Kidney (tissue), 14 donors: ENCODE data around the gene ARRDC3. TPM values are rescaled to one million over a fixed set of nuclear protein-coding genes. Genes with fewer than 3 reads are reported as not detected.

ENCODE experiments used
- DNase-seq, 5 donors: peaks; one replicate each; pipeline ENCODE4 v3.0.0-alpha.2; 2013 to 2020
- FAIRE-seq: peaks from 2 replicates; lab custom pipeline; 2012; peaks lifted over from hg19 to GRCh38; lab: Jason Lieb, UNC
- H3K27ac ChIP-seq, 2 donors: one replicate each; pipeline ENCODE4 v1.7.0; 2013; ENCODE audit warnings: low read depth in 2 of 2, low read length in 2 of 2, inconsistent platforms in 1 of 2
- H3K27me3 ChIP-seq: one replicate; pipeline ENCODE4 v1.7.1; 2013; ENCODE audit warnings: low read length, inconsistent platforms; ENCODE audit not compliant: control insufficient read depth, insufficient read depth
- H3K36me3 ChIP-seq, 3 donors: one replicate each; pipeline versions ENCODE4 v1.7.0 to v1.7.1; 2013; ENCODE audit warnings: low read length in 3 of 3, control low read depth in 1 of 3, inconsistent platforms in 1 of 3; ENCODE audit not compliant: insufficient read depth in 3 of 3, control insufficient read depth in 2 of 3
- H3K4me1 ChIP-seq, 3 donors: one replicate each; pipeline versions ENCODE4 v1.7.0 to v1.7.1; 2013; ENCODE audit warnings: low read length in 3 of 3, inconsistent platforms in 1 of 3, low read depth in 1 of 3; ENCODE audit not compliant: control insufficient read depth in 2 of 3, insufficient read depth in 2 of 3
- H3K4me3 ChIP-seq, 3 donors: one replicate each; pipeline versions ENCODE4 v1.7.0 to v1.8.1; 2013; ENCODE audit warnings: low read length in 3 of 3, control low read depth in 1 of 3, inconsistent platforms in 1 of 3
- H3K9ac ChIP-seq, 3 donors: one replicate each; pipeline versions ENCODE4 v1.7.0 to v1.7.1; 2013; ENCODE audit warnings: low read length in 3 of 3, control low read depth in 1 of 3, inconsistent platforms in 1 of 3
- H3K9me3 ChIP-seq, 3 donors: one replicate each; pipeline versions ENCODE4 v1.7.0 to v1.7.1; 2013; ENCODE audit warnings: low read length in 3 of 3, control low read depth in 1 of 3, inconsistent platforms in 1 of 3; ENCODE audit not compliant: control insufficient read depth in 2 of 3, insufficient read depth in 1 of 3
- intact Hi-C: fragments of 100-400 bp; cut with DNase I; formaldehyde crosslinking; loops from one replicate; pipeline ENCODE4 v1.11.1; 2022
- polyA plus RNA-seq: library from polyadenylated mRNA; stranded (reverse); fragments of 350-450 nt; fragmentation: Illumina TruSeq; extraction: RNeasy Lipid Tissue Mini Kit (QIAGEN cat#74804); gene quantifications from one replicate; pipeline ENCODE4 v1.2.3, GENCODE V29; 2014; ENCODE audit warnings: low read depth, low replicate concordance; ENCODE audit not compliant: insufficient read depth
- total RNA-seq: library from RNA; stranded (reverse); fragmentation: NEBNext Ultra II Directional; extraction: Animal tissue kit (Norgen Biotek cat#: 25700); gene quantifications from one replicate; pipeline ENCODE4 v1.2.1, GENCODE V29; 2021
- TF ChIP-seq, protein P1 (sequence below): IDR thresholded peaks from 3 replicates; pipeline ENCODE4 v1.5.1; 2012; ENCODE audit warnings: mild to moderate bottlenecking, moderate library complexity, borderline replicate concordance; ENCODE audit not compliant: insufficient read depth; ENCODE audit errors: extremely low read depth
- donor health status: control.
- donor health status: control.
- donor health status: control.
- donor health status: control.
- donor health status: control.
- donor health status: DM: yes; HTN: yes; CAD: no.
- donor health status: Normal renal cell carcinoma (clear cell type).

ARRDC3 gene
- total and polyA plus RNA-seq, 2 donors from 2014 or later = 18.4 to 124 TPM

DNA sequence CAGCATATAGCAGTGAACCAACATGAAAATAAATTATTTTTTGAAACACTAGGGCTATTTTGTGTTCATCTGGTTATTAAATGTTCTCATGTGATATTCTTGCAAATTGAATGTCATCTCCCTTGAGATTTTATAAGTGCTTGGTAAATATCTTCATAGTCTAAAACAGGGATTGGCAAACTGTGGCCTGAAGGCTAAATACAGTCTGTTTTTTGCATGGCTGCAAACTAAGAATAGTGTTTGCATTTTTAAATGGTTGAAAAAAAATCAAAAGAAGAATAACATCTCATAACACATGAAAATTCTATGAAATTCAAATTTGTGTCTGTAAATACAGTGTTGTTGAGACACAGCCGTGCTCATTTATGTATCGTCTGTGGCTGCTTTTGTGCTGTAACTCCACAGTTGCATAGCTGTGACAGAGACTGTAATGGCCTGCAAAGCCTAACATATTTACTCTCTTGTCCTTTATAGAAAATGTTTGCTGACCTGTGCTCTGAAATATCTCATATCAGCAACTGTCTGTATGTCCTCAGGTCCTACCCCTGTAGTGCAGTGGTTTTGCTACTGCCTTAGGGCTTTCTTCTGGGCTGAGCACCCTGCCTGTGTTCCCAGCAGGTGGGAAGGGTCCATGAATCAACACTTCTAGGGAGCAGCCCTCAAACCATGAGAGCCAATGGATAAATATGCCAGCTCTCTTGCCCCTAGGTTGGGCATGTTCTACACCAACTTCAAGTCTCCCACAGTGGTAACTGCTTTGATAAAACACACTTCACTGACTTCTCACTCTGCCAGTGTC is 41.7 kb upstream of the ARRDC3 start:
- intact Hi-C loops = no loop called here
- FAIRE-seq = no peak
- no peaks in the 10 kb centered on the region for H3K9me3 ChIP-seq
- no peak overlapping the region for H3K4me3 ChIP-seq
- H3K27me3 ChIP-seq = no peaks in the 10 kb centered on the region
- no peaks in the 10 kb centered on the region for H3K4me1 ChIP-seq
- no peak overlapping the region for H3K9ac ChIP-seq
- no peak overlapping the region for H3K27ac ChIP-seq
- TF ChIP-seq, protein P1, sequence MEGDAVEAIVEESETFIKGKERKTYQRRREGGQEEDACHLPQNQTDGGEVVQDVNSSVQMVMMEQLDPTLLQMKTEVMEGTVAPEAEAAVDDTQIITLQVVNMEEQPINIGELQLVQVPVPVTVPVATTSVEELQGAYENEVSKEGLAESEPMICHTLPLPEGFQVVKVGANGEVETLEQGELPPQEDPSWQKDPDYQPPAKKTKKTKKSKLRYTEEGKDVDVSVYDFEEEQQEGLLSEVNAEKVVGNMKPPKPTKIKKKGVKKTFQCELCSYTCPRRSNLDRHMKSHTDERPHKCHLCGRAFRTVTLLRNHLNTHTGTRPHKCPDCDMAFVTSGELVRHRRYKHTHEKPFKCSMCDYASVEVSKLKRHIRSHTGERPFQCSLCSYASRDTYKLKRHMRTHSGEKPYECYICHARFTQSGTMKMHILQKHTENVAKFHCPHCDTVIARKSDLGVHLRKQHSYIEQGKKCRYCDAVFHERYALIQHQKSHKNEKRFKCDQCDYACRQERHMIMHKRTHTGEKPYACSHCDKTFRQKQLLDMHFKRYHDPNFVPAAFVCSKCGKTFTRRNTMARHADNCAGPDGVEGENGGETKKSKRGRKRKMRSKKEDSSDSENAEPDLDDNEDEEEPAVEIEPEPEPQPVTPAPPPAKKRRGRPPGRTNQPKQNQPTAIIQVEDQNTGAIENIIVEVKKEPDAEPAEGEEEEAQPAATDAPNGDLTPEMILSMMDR = no peak
- no peaks in the 10 kb centered on the region for H3K36me3 ChIP-seq
- no peak for DNase-seq

DNA sequence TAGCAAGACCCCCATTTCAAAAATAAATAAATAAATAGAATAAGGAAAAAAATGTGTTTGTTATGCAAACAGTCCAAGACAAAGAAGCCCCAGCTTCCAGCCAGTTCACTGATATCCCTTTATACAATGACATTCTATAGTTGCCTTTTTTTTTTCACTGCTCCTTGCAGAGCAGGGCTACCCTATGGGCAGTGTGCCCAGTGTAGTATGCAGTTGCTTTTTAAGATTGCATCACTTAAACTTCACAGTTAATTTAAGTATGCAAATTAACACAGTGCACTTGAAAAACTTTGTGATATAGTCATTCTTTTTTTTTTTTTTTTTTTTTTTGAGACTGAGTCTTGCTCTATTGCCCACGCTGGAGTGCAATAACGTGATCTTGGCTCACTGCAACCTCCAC is 40.8 kb upstream of the ARRDC3 start:
- Histone ChIP-seq H3K9ac (no peak overlapping the region), H3K9me3 (no peaks in the 10 kb centered on the region), H3K36me3 (no peaks in the 10 kb centered on the region), H3K4me3 (no peak overlapping the region), H3K27me3 (no peaks in the 10 kb centered on the region), H3K4me1 (no peaks in the 10 kb centered on the region), H3K27ac (no peak overlapping the region)
- intact Hi-C loops = no loop called here
- TF ChIP-seq, protein P1 = no peak
- no peak for DNase-seq
- no peak for FAIRE-seq

DNA sequence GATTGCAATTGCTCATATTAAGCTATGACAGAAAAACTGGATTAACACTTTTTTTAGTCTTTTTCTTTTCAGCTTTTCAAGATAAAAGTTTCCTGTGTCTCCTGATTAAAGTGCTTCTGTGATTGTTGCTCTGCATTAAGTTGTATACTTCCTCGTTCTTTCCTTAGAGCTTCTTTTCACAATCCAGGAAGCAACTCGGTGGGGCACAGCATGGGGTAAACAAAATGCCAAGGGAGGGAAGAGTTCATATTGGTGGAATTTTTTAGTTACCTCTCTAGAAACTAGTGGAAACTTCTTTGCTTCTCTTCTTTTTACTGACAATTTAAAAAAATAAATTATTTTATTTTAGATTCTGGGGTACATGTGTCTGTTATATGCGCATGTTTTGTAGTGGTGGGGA is 37.8 kb upstream of the ARRDC3 start:
- FAIRE-seq (no peak), DNase-seq (no peak)
- H3K27ac ChIP-seq = no peak overlapping the region
- no peaks in the 10 kb centered on the region for H3K27me3 ChIP-seq
- no peaks in the 10 kb centered on the region for H3K9me3 ChIP-seq
- H3K36me3 ChIP-seq = no peaks in the 10 kb centered on the region
- H3K4me1 ChIP-seq = no peaks in the 10 kb centered on the region
- intact Hi-C loops = no loop called here
- TF ChIP-seq, protein P1 = no peak
- H3K9ac ChIP-seq = no peak overlapping the region
- no peak overlapping the region for H3K4me3 ChIP-seq
